DMS153 treated with DMSO at 0.1 percent for 48 hours (cell line): Measurements from ENCODE around the gene MEMO1.
A peak's percentile ranks its signal among the peaks of the same experiment; 100 is the strongest.
"Not testable (repeated sequence)": the region's sequence is repeated elsewhere in the genome, so short reads cannot be mapped to it uniquely, and the experiment has no call there.

Experiments
- DNase-seq: peaks from one replicate; lab custom pipeline; 2025; ENCODE audit not compliant: unreplicated experiment; lab: John Stamatoyannopoulos, UW

MEMO1 gene

GRCh38 chr2:32010670-32011484 lies at the start of gene MEMO1:
Gene MEMO1, minus strand, starts transcription at chr2:32011008. Its CDS starts 761 bp downstream, at chr2:32010247.
- DNase-seq = peak; percentile 89

GRCh38 chr2:32060266-32060665 lies 49.5 kb upstream of the MEMO1 start:
- no peak for DNase-seq

GRCh38 chr2:32058130-32058529 lies 47.3 kb upstream of the MEMO1 start:
- no peak for DNase-seq

GRCh38 chr2:32054583-32054982 lies 43.8 kb upstream of the MEMO1 start:
- DNase-seq = not testable (repeated sequence)

GRCh38 chr2:32051836-32052439 lies 41.1 kb upstream of the MEMO1 start:
- DNase-seq = no peak

GRCh38 chr2:32043561-32043960 lies 32.8 kb upstream of the MEMO1 start:
- DNase-seq = no peak

GRCh38 chr2:32039447-32040219 lies 28.8 kb upstream of the MEMO1 start, which contains the start of gene DPY30:
Gene DPY30, minus strand, starts transcription at chr2:32039805. Its CDS starts 349 bp downstream, at chr2:32039456.
- DNase-seq = peak; percentile 85

GRCh38 chr2:32034198-32034887 lies 23.5 kb upstream of the MEMO1 start:
- not testable (repeated sequence) for DNase-seq

- DNase-seq = not testable (repeated sequence)
Observed at GRCh38 chr2:32018789-32019482, 8.1 kb upstream of the MEMO1 start.

- no peak for DNase-seq
Observed at GRCh38 chr2:32012872-32013271, 2.1 kb upstream of the MEMO1 start.

- no peak for DNase-seq
Observed at GRCh38 chr2:32011485-32011960, 715 bp upstream of the MEMO1 start.

GRCh38 chr2:32010280-32010669 lies 533 bp downstream of the MEMO1 start:
- DNase-seq = not testable (repeated sequence)

GRCh38 chr2:32009516-32010256 lies 1.1 kb downstream of the MEMO1 start:
- no peak for DNase-seq

GRCh38 chr2:32008805-32009515 lies 1.8 kb downstream of the MEMO1 start:
- DNase-seq = no peak

GRCh38 chr2:32007121-32007391 lies 3.8 kb downstream of the MEMO1 start:
- DNase-seq = no peak

- DNase-seq = no peak
Observed at GRCh38 chr2:32005371-32005976, 5.3 kb downstream of the MEMO1 start.

- DNase-seq = no peak
Observed at GRCh38 chr2:32003791-32004190, 7.0 kb downstream of the MEMO1 start.

- no peak for DNase-seq
Observed at GRCh38 chr2:32002406-32002805, 8.4 kb downstream of the MEMO1 start.

- DNase-seq = no peak
Observed at GRCh38 chr2:31999438-31999837, 11.4 kb downstream of the MEMO1 start.
